Stimulated activated CD8-positive, alpha-beta memory T cell treated with anti-CD3 and anti-CD28 coated beads, Interleukin-7, amount 100 ng/mL, for 24 hours (primary cell): ENCODE data around the gene PPP1R18.
A peak's percentile ranks its signal among the peaks of the same experiment; 100 is the strongest.

ENCODE experiments used
- DNase-seq: peaks from one replicate; pipeline ENCODE4 v3.0.0-alpha.2; 2020; ENCODE audit warnings: low read depth

The PPP1R18 gene

GRCh38 chr6:30689022-30689865 is 2.8 kb upstream of the PPP1R18 start:
- no peak for DNase-seq

GRCh38 chr6:30688569-30688968 is 2.1 kb upstream of the PPP1R18 start:
- no peak for DNase-seq

- no peak for DNase-seq
Observed at GRCh38 chr6:30687659-30688431, 1.4 kb upstream of the PPP1R18 start.

GRCh38 chr6:30686908-30687658 is 638 bp upstream of the PPP1R18 start:
- peak; percentile 73 for DNase-seq

- no peak for DNase-seq
Observed at GRCh38 chr6:30685157-30686008, 1.1 kb downstream of the PPP1R18 start.

GRCh38 chr6:30684386-30685156 is 1.9 kb downstream of the PPP1R18 start:
- DNase-seq, result no peak

- no peak for DNase-seq
Observed at GRCh38 chr6:30683980-30684338, 2.5 kb downstream of the PPP1R18 start.

- no peak for DNase-seq
Observed at GRCh38 chr6:30683183-30683979, 3.1 kb downstream of the PPP1R18 start.

GRCh38 chr6:30682143-30683117 is 4.0 kb downstream of the PPP1R18 start:
- peak; percentile 66 for DNase-seq

- DNase-seq, result no peak
Observed at GRCh38 chr6:30681766-30682142, 4.7 kb downstream of the PPP1R18 start.

GRCh38 chr6:30679765-30680535 is 6.5 kb downstream of the PPP1R18 start:
- DNase-seq, result no peak

- peak; percentile 87 for DNase-seq
Observed at GRCh38 chr6:30678964-30679726, 7.3 kb downstream of the PPP1R18 start.

GRCh38 chr6:30676660-30677285 is 9.7 kb downstream of the PPP1R18 start:
- no peak for DNase-seq

GRCh38 chr6:30672445-30673253 is 13.8 kb downstream of the PPP1R18 start, which contains the start of gene DHX16:
TSS of gene DHX16 (minus strand) at chr6:30673006. CDS start at chr6:30672841, 165 bp downstream.
- DNase-seq, result peak; percentile 77

- DNase-seq, result no peak
Observed at GRCh38 chr6:30670760-30671527, 15.5 kb downstream of the PPP1R18 start.
